WTC11 (cell line): ENCODE measurements around the gene ZNF800. TPM values are rescaled to one million over a fixed set of nuclear protein-coding genes. Genes with fewer than 3 reads are reported as not detected.

Source experiments
- ATAC-seq: fragments of 200-7000 bp; cut with Tn5 transposase; 2 replicates; pipeline ENCODE4 v1.10.0; 2021; ENCODE audit warnings: mild to moderate bottlenecking, moderate library complexity
- CTCF ChIA-PET: fragments of 300-600 bp; sonication (Branson Sonifier 250); formaldehyde crosslinking; loops from one replicate; lab custom pipeline; 2021; ENCODE audit warnings: antibody characterized with exemption; lab: Charles Lee
- POLR2A ChIA-PET: fragments of 350-600 bp; sonication (Branson Sonifier 250); formaldehyde crosslinking; loops from one replicate; lab custom pipeline; 2021; ENCODE audit warnings: antibody characterized with exemption; lab: Charles Lee
- DNase-seq: peaks from one replicate; pipeline ENCODE4 v3.0.0; 2021; ENCODE audit warnings: low spot score
- H3K27ac Mint-ChIP-seq: 2 replicates; pipeline ENCODE4 v1.8.0; 2021; ENCODE audit warnings: mixed read lengths
- H3K27me3 Mint-ChIP-seq: 2 replicates; pipeline ENCODE4 v1.8.0; 2021; ENCODE audit warnings: low read depth, mild to moderate bottlenecking, moderate library complexity, mixed read lengths
- H3K36me3 Mint-ChIP-seq: 2 replicates; pipeline ENCODE4 v1.8.0; 2021; ENCODE audit warnings: mixed read lengths
- H3K4me1 Mint-ChIP-seq: 2 replicates; pipeline ENCODE4 v1.8.0; 2022; ENCODE audit warnings: mixed read lengths
- H3K4me3 Mint-ChIP-seq: 2 replicates; pipeline ENCODE4 v1.8.0; 2021; ENCODE audit warnings: mild to moderate bottlenecking, moderate library complexity, mixed read lengths
- H3K9me3 Mint-ChIP-seq: 2 replicates; pipeline ENCODE4 v1.8.0; 2021; ENCODE audit warnings: mixed read lengths
- CREM ChIP-seq: sonication (generic); formaldehyde crosslinking; IDR thresholded peaks from 2 replicates; pipeline ENCODE4 v1.8.1; 2022; ENCODE audit warnings: mild to moderate bottlenecking, missing genetic modification reagents, moderate library complexity
- ETV6 ChIP-seq: sonication (generic); formaldehyde crosslinking; IDR thresholded peaks from 2 replicates; pipeline ENCODE4 v1.8.1; 2022; ENCODE audit warnings: mild to moderate bottlenecking, missing genetic modification reagents
- FOXK1 ChIP-seq: sonication (generic); formaldehyde crosslinking; IDR thresholded peaks from 2 replicates; pipeline ENCODE4 v1.8.0; 2022; ENCODE audit warnings: mild to moderate bottlenecking, moderate library complexity, missing genetic modification reagents
- GABPB1 ChIP-seq: sonication (generic); formaldehyde crosslinking; IDR thresholded peaks from 2 replicates; pipeline ENCODE4 v1.8.1; 2023; ENCODE audit warnings: mild to moderate bottlenecking, missing genetic modification reagents
- NFE2L1 ChIP-seq: sonication (generic); formaldehyde crosslinking; IDR thresholded peaks from 2 replicates; pipeline ENCODE4 v1.8.1; 2023; ENCODE audit warnings: missing genetic modification reagents
- NR3C1 ChIP-seq: sonication (generic); formaldehyde crosslinking; conservative IDR thresholded peaks from 2 replicates; pipeline ENCODE4 v1.8.1; 2023; ENCODE audit warnings: low read depth, mild to moderate bottlenecking, missing genetic modification reagents
- OVOL2 ChIP-seq: fragments of 250-450 bp; sonication (Bioruptor Pico); IDR thresholded peaks from 2 replicates; pipeline ENCODE4 v1.9.0; 2021; ENCODE audit warnings: mild to moderate bottlenecking, borderline replicate concordance
- SMAD4 ChIP-seq: sonication (generic); formaldehyde crosslinking; IDR thresholded peaks from 2 replicates; pipeline ENCODE4 v1.8.0; 2022; ENCODE audit warnings: mild to moderate bottlenecking, missing genetic modification reagents
- ZNF121 ChIP-seq: sonication (generic); formaldehyde crosslinking; IDR thresholded peaks from 2 replicates; pipeline ENCODE4 v1.8.0; 2023; ENCODE audit warnings: missing genetic modification reagents
- total RNA-seq: library from RNA; stranded (reverse); gene quantifications from 3 replicates; pipeline ENCODE4 v1.2.3, GENCODE V29; 2021
- TF ChIP-seq, protein P1 (sequence below): sonication (generic); formaldehyde crosslinking; IDR thresholded peaks from 2 replicates; pipeline ENCODE4 v1.8.0; 2023; ENCODE audit warnings: missing genetic modification reagents, mild to moderate bottlenecking, borderline replicate concordance
- TF ChIP-seq, protein P2 (sequence below): sonication (generic); formaldehyde crosslinking; IDR thresholded peaks from 2 replicates; pipeline ENCODE4 v1.8.1; 2022; ENCODE audit warnings: mild to moderate bottlenecking, moderate library complexity, missing genetic modification reagents
- TF ChIP-seq, protein P3 (sequence below): fragments of 250-450 bp; sonication (Bioruptor Pico); IDR thresholded peaks from 2 replicates; pipeline ENCODE4 v1.9.0; 2021; ENCODE audit warnings: moderate library complexity, mild to moderate bottlenecking, inconsistent platforms, borderline replicate concordance
- TF ChIP-seq, protein P4 (sequence below): fragments of 200-600 bp; IDR thresholded peaks from 2 replicates; pipeline ENCODE4 v1.8.0; 2022; ENCODE audit warnings: antibody characterized with exemption
- TF ChIP-seq, protein P5 (sequence below): sonication (generic); formaldehyde crosslinking; IDR thresholded peaks from 2 replicates; pipeline ENCODE4 v1.8.1; 2022; ENCODE audit warnings: low read depth, missing genetic modification reagents, borderline replicate concordance
- TF ChIP-seq, protein P6 (sequence below): sonication (generic); formaldehyde crosslinking; IDR thresholded peaks from 2 replicates; pipeline ENCODE4 v1.8.1; 2023; ENCODE audit warnings: mild to moderate bottlenecking, missing genetic modification reagents, moderate library complexity
- TF ChIP-seq, protein P7 (sequence below): sonication (generic); formaldehyde crosslinking; IDR thresholded peaks from 2 replicates; pipeline ENCODE4 v1.8.0; 2022; ENCODE audit warnings: mild to moderate bottlenecking, missing genetic modification reagents
- TF ChIP-seq, protein P8 (sequence below): sonication (generic); formaldehyde crosslinking; IDR thresholded peaks from 2 replicates; pipeline ENCODE4 v1.8.1; 2023; ENCODE audit warnings: mild to moderate bottlenecking, moderate library complexity, missing genetic modification reagents

Gene ZNF800
- total RNA-seq, 1 experiment from 2014 or later, result 5.7 TPM

DNA sequence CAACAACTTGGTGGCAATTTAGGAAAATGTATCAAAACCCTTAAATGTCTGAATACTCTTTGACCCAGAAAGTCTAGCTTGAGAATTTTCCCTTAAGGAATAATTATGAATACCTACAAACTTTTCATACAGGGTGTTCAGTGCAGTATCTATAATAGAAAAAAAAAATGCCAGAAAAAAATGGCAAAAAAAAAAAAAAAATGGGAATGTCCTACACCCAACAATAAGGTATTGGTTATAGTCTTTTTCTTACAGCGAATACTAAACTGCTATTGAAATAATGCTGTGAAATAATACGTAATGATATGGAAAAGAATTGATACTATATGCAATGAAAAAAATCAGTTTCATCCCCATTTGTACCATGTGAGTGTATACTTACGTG lies 44.3 kb downstream of the ZNF800 start:
- Mint-ChIP-seq H3K27ac (no peak overlapping the region), H3K36me3 (no peaks in the 10 kb centered on the region), H3K9me3 (no peaks in the 10 kb centered on the region), H3K4me3 (peak overlapping the region; percentile 53), H3K27me3 (peaks cover 78% of the 10 kb centered on the region), H3K4me1 (peaks cover 7% of the 10 kb centered on the region)
- CTCF ChIA-PET, result interaction anchor here (0.5 to 1.5 kb wide), 30 partner anchors 11 to 545 kb away, joined by 3 to 13 read pairs (median 4); partner anchors contain the start of genes GCC1 and ZNF800
- DNase-seq, result no peak
- POLR2A ChIA-PET, result interaction anchor here (0.8 kb wide), 1 partner anchor 44 kb away, joined by 6 read pairs; the partner anchor contains the start of gene ZNF800
- ATAC-seq, result no peak
- TF ChIP-seq, protein P1, sequence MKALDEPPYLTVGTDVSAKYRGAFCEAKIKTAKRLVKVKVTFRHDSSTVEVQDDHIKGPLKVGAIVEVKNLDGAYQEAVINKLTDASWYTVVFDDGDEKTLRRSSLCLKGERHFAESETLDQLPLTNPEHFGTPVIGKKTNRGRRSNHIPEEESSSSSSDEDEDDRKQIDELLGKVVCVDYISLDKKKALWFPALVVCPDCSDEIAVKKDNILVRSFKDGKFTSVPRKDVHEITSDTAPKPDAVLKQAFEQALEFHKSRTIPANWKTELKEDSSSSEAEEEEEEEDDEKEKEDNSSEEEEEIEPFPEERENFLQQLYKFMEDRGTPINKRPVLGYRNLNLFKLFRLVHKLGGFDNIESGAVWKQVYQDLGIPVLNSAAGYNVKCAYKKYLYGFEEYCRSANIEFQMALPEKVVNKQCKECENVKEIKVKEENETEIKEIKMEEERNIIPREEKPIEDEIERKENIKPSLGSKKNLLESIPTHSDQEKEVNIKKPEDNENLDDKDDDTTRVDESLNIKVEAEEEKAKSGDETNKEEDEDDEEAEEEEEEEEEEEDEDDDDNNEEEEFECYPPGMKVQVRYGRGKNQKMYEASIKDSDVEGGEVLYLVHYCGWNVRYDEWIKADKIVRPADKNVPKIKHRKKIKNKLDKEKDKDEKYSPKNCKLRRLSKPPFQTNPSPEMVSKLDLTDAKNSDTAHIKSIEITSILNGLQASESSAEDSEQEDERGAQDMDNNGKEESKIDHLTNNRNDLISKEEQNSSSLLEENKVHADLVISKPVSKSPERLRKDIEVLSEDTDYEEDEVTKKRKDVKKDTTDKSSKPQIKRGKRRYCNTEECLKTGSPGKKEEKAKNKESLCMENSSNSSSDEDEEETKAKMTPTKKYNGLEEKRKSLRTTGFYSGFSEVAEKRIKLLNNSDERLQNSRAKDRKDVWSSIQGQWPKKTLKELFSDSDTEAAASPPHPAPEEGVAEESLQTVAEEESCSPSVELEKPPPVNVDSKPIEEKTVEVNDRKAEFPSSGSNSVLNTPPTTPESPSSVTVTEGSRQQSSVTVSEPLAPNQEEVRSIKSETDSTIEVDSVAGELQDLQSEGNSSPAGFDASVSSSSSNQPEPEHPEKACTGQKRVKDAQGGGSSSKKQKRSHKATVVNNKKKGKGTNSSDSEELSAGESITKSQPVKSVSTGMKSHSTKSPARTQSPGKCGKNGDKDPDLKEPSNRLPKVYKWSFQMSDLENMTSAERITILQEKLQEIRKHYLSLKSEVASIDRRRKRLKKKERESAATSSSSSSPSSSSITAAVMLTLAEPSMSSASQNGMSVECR, result no peak
- no peak for TF ChIP-seq OVOL2 (CRISPR knock-in tag)
- no peak for TF ChIP-seq CREM
- TF ChIP-seq ZNF121, result no peak
- TF ChIP-seq, protein P2, sequence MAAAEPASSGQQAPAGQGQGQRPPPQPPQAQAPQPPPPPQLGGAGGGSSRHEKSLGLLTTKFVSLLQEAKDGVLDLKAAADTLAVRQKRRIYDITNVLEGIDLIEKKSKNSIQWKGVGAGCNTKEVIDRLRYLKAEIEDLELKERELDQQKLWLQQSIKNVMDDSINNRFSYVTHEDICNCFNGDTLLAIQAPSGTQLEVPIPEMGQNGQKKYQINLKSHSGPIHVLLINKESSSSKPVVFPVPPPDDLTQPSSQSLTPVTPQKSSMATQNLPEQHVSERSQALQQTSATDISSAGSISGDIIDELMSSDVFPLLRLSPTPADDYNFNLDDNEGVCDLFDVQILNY (CRISPR knock-in tag), result no peak
- TF ChIP-seq, protein P3, sequence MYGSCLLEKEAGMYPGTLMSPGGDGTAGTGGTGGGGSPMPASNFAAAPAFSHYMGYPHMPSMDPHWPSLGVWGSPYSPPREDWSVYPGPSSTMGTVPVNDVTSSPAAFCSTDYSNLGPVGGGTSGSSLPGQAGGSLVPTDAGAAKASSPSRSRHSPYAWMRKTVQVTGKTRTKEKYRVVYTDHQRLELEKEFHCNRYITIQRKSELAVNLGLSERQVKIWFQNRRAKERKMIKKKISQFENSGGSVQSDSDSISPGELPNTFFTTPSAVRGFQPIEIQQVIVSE, result no peak
- no peak for TF ChIP-seq FOXK1 (CRISPR knock-in tag)
- no peak for TF ChIP-seq GABPB1 (CRISPR knock-in tag)
- TF ChIP-seq, protein P4, sequence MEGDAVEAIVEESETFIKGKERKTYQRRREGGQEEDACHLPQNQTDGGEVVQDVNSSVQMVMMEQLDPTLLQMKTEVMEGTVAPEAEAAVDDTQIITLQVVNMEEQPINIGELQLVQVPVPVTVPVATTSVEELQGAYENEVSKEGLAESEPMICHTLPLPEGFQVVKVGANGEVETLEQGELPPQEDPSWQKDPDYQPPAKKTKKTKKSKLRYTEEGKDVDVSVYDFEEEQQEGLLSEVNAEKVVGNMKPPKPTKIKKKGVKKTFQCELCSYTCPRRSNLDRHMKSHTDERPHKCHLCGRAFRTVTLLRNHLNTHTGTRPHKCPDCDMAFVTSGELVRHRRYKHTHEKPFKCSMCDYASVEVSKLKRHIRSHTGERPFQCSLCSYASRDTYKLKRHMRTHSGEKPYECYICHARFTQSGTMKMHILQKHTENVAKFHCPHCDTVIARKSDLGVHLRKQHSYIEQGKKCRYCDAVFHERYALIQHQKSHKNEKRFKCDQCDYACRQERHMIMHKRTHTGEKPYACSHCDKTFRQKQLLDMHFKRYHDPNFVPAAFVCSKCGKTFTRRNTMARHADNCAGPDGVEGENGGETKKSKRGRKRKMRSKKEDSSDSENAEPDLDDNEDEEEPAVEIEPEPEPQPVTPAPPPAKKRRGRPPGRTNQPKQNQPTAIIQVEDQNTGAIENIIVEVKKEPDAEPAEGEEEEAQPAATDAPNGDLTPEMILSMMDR, result no peak
- TF ChIP-seq, protein P5, sequence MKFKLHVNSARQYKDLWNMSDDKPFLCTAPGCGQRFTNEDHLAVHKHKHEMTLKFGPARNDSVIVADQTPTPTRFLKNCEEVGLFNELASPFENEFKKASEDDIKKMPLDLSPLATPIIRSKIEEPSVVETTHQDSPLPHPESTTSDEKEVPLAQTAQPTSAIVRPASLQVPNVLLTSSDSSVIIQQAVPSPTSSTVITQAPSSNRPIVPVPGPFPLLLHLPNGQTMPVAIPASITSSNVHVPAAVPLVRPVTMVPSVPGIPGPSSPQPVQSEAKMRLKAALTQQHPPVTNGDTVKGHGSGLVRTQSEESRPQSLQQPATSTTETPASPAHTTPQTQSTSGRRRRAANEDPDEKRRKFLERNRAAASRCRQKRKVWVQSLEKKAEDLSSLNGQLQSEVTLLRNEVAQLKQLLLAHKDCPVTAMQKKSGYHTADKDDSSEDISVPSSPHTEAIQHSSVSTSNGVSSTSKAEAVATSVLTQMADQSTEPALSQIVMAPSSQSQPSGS (CRISPR knock-in tag), result no peak
- TF ChIP-seq SMAD4 (CRISPR knock-in tag), result no peak
- no peak for TF ChIP-seq NR3C1
- TF ChIP-seq, protein P6, sequence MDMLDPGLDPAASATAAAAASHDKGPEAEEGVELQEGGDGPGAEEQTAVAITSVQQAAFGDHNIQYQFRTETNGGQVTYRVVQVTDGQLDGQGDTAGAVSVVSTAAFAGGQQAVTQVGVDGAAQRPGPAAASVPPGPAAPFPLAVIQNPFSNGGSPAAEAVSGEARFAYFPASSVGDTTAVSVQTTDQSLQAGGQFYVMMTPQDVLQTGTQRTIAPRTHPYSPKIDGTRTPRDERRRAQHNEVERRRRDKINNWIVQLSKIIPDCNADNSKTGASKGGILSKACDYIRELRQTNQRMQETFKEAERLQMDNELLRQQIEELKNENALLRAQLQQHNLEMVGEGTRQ, result no peak
- TF ChIP-seq, protein P7, sequence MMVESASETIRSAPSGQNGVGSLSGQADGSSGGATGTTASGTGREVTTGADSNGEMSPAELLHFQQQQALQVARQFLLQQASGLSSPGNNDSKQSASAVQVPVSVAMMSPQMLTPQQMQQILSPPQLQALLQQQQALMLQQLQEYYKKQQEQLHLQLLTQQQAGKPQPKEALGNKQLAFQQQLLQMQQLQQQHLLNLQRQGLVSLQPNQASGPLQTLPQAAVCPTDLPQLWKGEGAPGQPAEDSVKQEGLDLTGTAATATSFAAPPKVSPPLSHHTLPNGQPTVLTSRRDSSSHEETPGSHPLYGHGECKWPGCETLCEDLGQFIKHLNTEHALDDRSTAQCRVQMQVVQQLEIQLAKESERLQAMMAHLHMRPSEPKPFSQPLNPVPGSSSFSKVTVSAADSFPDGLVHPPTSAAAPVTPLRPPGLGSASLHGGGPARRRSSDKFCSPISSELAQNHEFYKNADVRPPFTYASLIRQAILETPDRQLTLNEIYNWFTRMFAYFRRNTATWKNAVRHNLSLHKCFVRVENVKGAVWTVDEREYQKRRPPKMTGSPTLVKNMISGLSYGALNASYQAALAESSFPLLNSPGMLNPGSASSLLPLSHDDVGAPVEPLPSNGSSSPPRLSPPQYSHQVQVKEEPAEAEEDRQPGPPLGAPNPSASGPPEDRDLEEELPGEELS (CRISPR knock-in tag), result no peak
- TF ChIP-seq, protein P8, sequence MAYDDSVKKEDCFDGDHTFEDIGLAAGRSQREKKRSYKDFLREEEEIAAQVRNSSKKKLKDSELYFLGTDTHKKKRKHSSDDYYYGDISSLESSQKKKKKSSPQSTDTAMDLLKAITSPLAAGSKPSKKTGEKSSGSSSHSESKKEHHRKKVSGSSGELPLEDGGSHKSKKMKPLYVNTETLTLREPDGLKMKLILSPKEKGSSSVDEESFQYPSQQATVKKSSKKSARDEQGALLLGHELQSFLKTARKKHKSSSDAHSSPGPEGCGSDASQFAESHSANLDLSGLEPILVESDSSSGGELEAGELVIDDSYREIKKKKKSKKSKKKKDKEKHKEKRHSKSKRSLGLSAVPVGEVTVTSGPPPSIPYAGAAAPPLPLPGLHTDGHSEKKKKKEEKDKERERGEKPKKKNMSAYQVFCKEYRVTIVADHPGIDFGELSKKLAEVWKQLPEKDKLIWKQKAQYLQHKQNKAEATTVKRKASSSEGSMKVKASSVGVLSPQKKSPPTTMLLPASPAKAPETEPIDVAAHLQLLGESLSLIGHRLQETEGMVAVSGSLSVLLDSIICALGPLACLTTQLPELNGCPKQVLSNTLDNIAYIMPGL (CRISPR knock-in tag), result no peak
- TF ChIP-seq NFE2L1 (CRISPR knock-in tag), result no peak
- TF ChIP-seq ETV6, result no peak
